ENCODE data around the gene DYSF.

DNA sequence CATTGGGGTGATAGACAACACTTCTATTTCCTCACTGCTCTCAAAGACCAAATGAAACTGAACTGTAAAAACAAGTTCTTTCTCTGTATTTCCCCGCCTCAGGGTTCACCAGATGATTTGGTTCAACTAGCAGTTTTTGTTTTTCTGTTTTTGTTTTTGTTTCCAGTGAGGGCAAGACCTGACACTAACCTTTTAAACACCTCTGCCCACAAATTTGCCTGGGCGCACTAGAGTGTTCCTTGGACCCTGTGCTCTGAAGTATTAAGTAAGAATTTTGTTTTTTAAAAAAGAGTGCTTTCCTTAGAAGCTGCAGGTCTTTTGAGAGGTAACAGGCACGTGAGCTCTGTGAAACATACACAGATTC is 92.9 kb downstream of the DYSF start:
- TF ChIP-seq, protein P1, sequence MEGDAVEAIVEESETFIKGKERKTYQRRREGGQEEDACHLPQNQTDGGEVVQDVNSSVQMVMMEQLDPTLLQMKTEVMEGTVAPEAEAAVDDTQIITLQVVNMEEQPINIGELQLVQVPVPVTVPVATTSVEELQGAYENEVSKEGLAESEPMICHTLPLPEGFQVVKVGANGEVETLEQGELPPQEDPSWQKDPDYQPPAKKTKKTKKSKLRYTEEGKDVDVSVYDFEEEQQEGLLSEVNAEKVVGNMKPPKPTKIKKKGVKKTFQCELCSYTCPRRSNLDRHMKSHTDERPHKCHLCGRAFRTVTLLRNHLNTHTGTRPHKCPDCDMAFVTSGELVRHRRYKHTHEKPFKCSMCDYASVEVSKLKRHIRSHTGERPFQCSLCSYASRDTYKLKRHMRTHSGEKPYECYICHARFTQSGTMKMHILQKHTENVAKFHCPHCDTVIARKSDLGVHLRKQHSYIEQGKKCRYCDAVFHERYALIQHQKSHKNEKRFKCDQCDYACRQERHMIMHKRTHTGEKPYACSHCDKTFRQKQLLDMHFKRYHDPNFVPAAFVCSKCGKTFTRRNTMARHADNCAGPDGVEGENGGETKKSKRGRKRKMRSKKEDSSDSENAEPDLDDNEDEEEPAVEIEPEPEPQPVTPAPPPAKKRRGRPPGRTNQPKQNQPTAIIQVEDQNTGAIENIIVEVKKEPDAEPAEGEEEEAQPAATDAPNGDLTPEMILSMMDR (IDR thresholded peaks at IDR 0.05) = no peak
- no peak for TF ChIP-seq POLR2A (IDR thresholded peaks at IDR 0.05)

Data from Peyer's patch (tissue), 4 donors.